PFSK-1 (cell line): Measurements from ENCODE around the gene C1orf87.

Source experiments
- FOXP2 ChIP-seq: optimal IDR thresholded peaks from 2 replicates; pipeline ENCODE3; 2011; ENCODE audit warnings: borderline replicate concordance, control low read depth, inconsistent platforms; ENCODE audit not compliant: insufficient read depth; ENCODE audit errors: extremely low read length, extremely low read depth
- POLR2AphosphoS5 ChIP-seq: IDR thresholded peaks from 2 replicates; pipeline ENCODE4 v1.6.1; 2012; ENCODE audit warnings: low read depth, mild to moderate bottlenecking, control low read depth, low read length, moderate library complexity
- REST ChIP-seq, 2 experiments: IDR thresholded peaks; 2 replicates each; pipeline versions ENCODE4 v1.6.1 to v1.8.0; 2011 to 2012; ENCODE audit warnings: low read depth in 2 of 2, low read length in 2 of 2, control low read depth in 1 of 2, inconsistent platforms in 1 of 2, mild to moderate bottlenecking in 1 of 2, moderate library complexity in 1 of 2; ENCODE audit not compliant: insufficient read depth in 1 of 2
- SIN3A ChIP-seq: IDR thresholded peaks from 2 replicates; pipeline ENCODE4 v1.6.1; 2012; ENCODE audit warnings: mild to moderate bottlenecking, low read length, moderate library complexity, borderline replicate concordance; ENCODE audit not compliant: insufficient read depth
- TAF1 ChIP-seq: IDR thresholded peaks from 2 replicates; pipeline ENCODE4 v1.6.1; 2012; ENCODE audit warnings: low read length, control low read depth, borderline replicate concordance; ENCODE audit not compliant: insufficient read depth

Gene C1orf87

GRCh38 chr1:60044881-60045280 is 28.7 kb downstream of the C1orf87 start:
- TF ChIP-seq REST (IDR thresholded peaks at IDR 0.05; ENCODE audit: insufficient read depth in 1 of 2, low read depth in 2 of 2, low read length in 2 of 2) (no peak), TAF1 (no peak), POLR2AphosphoS5 (no peak), SIN3A (no peak), FOXP2 (no peak)

GRCh38 chr1:60041783-60042182 is 31.8 kb downstream of the C1orf87 start:
- TF ChIP-seq FOXP2 (no peak), SIN3A (no peak), POLR2AphosphoS5 (no peak), REST (IDR thresholded peaks at IDR 0.05; ENCODE audit: insufficient read depth in 1 of 2, low read depth in 2 of 2, low read length in 2 of 2) (no peak), TAF1 (no peak)

- TF ChIP-seq FOXP2 = no peak
- no peak for TF ChIP-seq POLR2AphosphoS5
- no peak for TF ChIP-seq SIN3A
- TF ChIP-seq REST (IDR thresholded peaks at IDR 0.05; ENCODE audit: insufficient read depth in 1 of 2, low read depth in 2 of 2, low read length in 2 of 2) = no peak
- no peak for TF ChIP-seq TAF1
These were observed 35.9 kb downstream of the C1orf87 start for GRCh38 chr1:60037669-60038068.

- no peak for TF ChIP-seq FOXP2
- no peak for TF ChIP-seq REST (IDR thresholded peaks at IDR 0.05; ENCODE audit: insufficient read depth in 1 of 2, low read depth in 2 of 2, low read length in 2 of 2)
- TF ChIP-seq SIN3A = no peak
- no peak for TF ChIP-seq POLR2AphosphoS5
- TF ChIP-seq TAF1 = no peak
These were observed 36.6 kb downstream of the C1orf87 start for GRCh38 chr1:60036856-60037460.

- TF ChIP-seq POLR2AphosphoS5 = no peak
- TF ChIP-seq TAF1 = no peak
- TF ChIP-seq REST (IDR thresholded peaks at IDR 0.05; ENCODE audit: insufficient read depth in 1 of 2, low read depth in 2 of 2, low read length in 2 of 2) = no peak
- no peak for TF ChIP-seq FOXP2
- no peak for TF ChIP-seq SIN3A
These were observed 37.6 kb downstream of the C1orf87 start for GRCh38 chr1:60035921-60036320.
